SK-N-SH (cell line): ENCODE measurements around the gene VN1R4. TPM values are rescaled to one million over a fixed set of nuclear protein-coding genes. Genes with fewer than 3 reads are reported as not detected.
"Not testable (repeated sequence)": the region's sequence is repeated elsewhere in the genome, so short reads cannot be mapped to it uniquely, and the experiment has no call there.

Experiments
- CTCF ChIA-PET: fragments of 300-600, 350-600 bp; formaldehyde crosslinking; extraction: SDS; loops from one replicate; lab custom pipeline; 2021; lab: Yijun Ruan, JAX
- POLR2A ChIA-PET: fragments of 350-600 bp; sonication (Branson Sonifier 250); formaldehyde crosslinking; extraction: SDS; loops from one replicate; lab custom pipeline; 2020; ENCODE audit warnings: antibody characterized with exemption, inconsistent platforms; lab: Yijun Ruan, JAX
- DNase-seq: peaks from one replicate; pipeline ENCODE4 v3.0.0; 2012
- H2AFZ ChIP-seq: fragments of 200-600 bp; sonication (generic); 2 replicates; pipeline ENCODE4 v1.8.1; 2016; ENCODE audit warnings: antibody characterized with exemption, mild to moderate bottlenecking, low read depth
- H3F3A ChIP-seq: fragments of 200-600 bp; sonication (generic); replicated peaks from 2 replicates; pipeline ENCODE3; 2016; ENCODE audit warnings: antibody characterized with exemption, mild to moderate bottlenecking; ENCODE audit not compliant: insufficient read depth
- H3K27ac ChIP-seq, 2 experiments: fragments of 200-500 bp in 1 of 2; fragments of 200-600 bp in 1 of 2; sonication (Bioruptor generic) in 1 of 2; sonication (generic), shearing (Covaris generic) in 1 of 2; 2 replicates each; pipeline versions ENCODE4 v1.5.1 to v1.6.1; 2014 to 2016; ENCODE audit warnings: low read depth in 2 of 2, inconsistent platforms in 1 of 2, low read length in 1 of 2, mild to moderate bottlenecking in 1 of 2, mixed read lengths in 1 of 2
- H3K27me3 ChIP-seq: fragments of 200-600 bp; sonication (generic), shearing (Covaris generic); 2 replicates; pipeline ENCODE4 v1.6.1; 2016; ENCODE audit warnings: mixed run types; ENCODE audit not compliant: insufficient read depth
- H3K36me3 ChIP-seq, 2 experiments: fragments of 200-500 bp in 1 of 2; fragments of 200-600 bp in 1 of 2; sonication (Bioruptor generic) in 1 of 2; sonication (generic) in 1 of 2; replicated peaks in 1 of 2; 2 replicates each; pipeline versions ENCODE3 to v1.5.1; 2014 to 2016; ENCODE audit warnings: low read length in 1 of 2, mild to moderate bottlenecking in 1 of 2; ENCODE audit not compliant: insufficient read depth in 2 of 2, control insufficient read depth in 1 of 2
- H3K4me1 ChIP-seq, 2 experiments: fragments of 200-500 bp in 1 of 2; fragments of 200-600 bp in 1 of 2; sonication (Bioruptor generic) in 1 of 2; sonication (generic), shearing (Covaris generic) in 1 of 2; 2 replicates each; pipeline versions ENCODE4 v1.5.1 to v1.6.1; 2014 to 2016; ENCODE audit warnings: low read depth in 1 of 2, low read length in 1 of 2, mixed run types in 1 of 2; ENCODE audit not compliant: insufficient read depth in 2 of 2, control insufficient read depth in 1 of 2
- H3K4me2 ChIP-seq: fragments of 200-600 bp; sonication (generic), shearing (Covaris generic); 2 replicates; pipeline ENCODE4 v1.6.1; 2017; ENCODE audit warnings: mixed run types
- H3K4me3 ChIP-seq, 2 experiments: fragments of 200-500 bp in 1 of 2; fragments of 200-600 bp in 1 of 2; sonication (Bioruptor generic) in 1 of 2; sonication (generic), shearing (Covaris generic) in 1 of 2; 2 replicates each; pipeline versions ENCODE4 v1.5.1 to v1.8.1; 2014 to 2016; ENCODE audit warnings: low read depth in 2 of 2, inconsistent platforms in 1 of 2, low read length in 1 of 2, mild to moderate bottlenecking in 1 of 2, mixed read lengths in 1 of 2, moderate library complexity in 1 of 2
- H3K79me2 ChIP-seq: fragments of 200-600 bp; sonication (generic); 2 replicates; pipeline ENCODE4 v1.8.1; 2017; ENCODE audit warnings: mild to moderate bottlenecking; ENCODE audit not compliant: insufficient read depth
- H3K9ac ChIP-seq: fragments of 200-600 bp; sonication (generic); 2 replicates; pipeline ENCODE4 v1.6.1; 2017; ENCODE audit warnings: mixed run types
- H3K9me2 ChIP-seq: fragments of 200-600 bp; sonication (generic); 2 replicates; pipeline ENCODE4 v1.6.1; 2017; ENCODE audit warnings: mixed run types
- H3K9me3 ChIP-seq: fragments of 200-600 bp; sonication (generic); 2 replicates; pipeline ENCODE4 v1.6.1; 2017; ENCODE audit warnings: mixed run types, mild to moderate bottlenecking, moderate library complexity
- H4K20me1 ChIP-seq: fragments of 200-600 bp; sonication (generic); 2 replicates; pipeline ENCODE4 v1.6.1; 2017; ENCODE audit warnings: mild to moderate bottlenecking, mixed run types; ENCODE audit not compliant: insufficient read depth
- EP300 ChIP-seq, 2 experiments: IDR thresholded peaks; 2 replicates each; pipeline versions ENCODE4 v1.4.0 to v1.6.1; 2012; ENCODE audit warnings: borderline replicate concordance in 1 of 2, low read depth in 1 of 2, low read length in 1 of 2
- JUND ChIP-seq: IDR thresholded peaks from 2 replicates; pipeline ENCODE4 v1.4.0; 2012
- MEF2A ChIP-seq: IDR thresholded peaks from 2 replicates; pipeline ENCODE4 v1.4.0; 2012; ENCODE audit warnings: low read depth, borderline replicate concordance
- SMC3 ChIP-seq: IDR thresholded peaks from 2 replicates; pipeline ENCODE4 v1.6.1; 2012; ENCODE audit warnings: low read depth, low read length, improper control_type of control experiment
- TAF1 ChIP-seq: IDR thresholded peaks from 2 replicates; pipeline ENCODE4 v1.6.1; 2012; ENCODE audit warnings: low read depth, mild to moderate bottlenecking, low read length, moderate library complexity, borderline replicate concordance
- USF2 ChIP-seq: fragments of 150-350 bp; IDR thresholded peaks from 2 replicates; pipeline ENCODE4 v1.6.1; 2017; ENCODE audit warnings: antibody characterized with exemption, low read length, low read depth, borderline replicate concordance
- WGBS: methylation state at CpG from one replicate; pipeline ENCODE4 v1.1.6; 2017; ENCODE audit warnings: low lambda C conversion rate; 5-methylcytosine and 5-hydroxymethylcytosine counted together
- polyA plus RNA-seq, 3 experiments: library from polyadenylated mRNA; depleted of rRNA; stranded (reverse); fragments of >200 nt; gene quantifications; 2 replicates each; pipeline ENCODE4 v1.2.3, GENCODE V29; 2012
- TF ChIP-seq, protein P1 (sequence below): IDR thresholded peaks from 2 replicates; pipeline ENCODE4 v1.6.1; 2012; ENCODE audit warnings: mild to moderate bottlenecking, low read depth, low read length, moderate library complexity

VN1R4 gene
- polyA plus RNA-seq, 1 of the 3 experiments (the other 2 are of a cell fraction) = not detected

GRCh38 chr19:53237114-53237777, 30.3 kb downstream of the VN1R4 start (continued):
- TF ChIP-seq, protein P1, sequence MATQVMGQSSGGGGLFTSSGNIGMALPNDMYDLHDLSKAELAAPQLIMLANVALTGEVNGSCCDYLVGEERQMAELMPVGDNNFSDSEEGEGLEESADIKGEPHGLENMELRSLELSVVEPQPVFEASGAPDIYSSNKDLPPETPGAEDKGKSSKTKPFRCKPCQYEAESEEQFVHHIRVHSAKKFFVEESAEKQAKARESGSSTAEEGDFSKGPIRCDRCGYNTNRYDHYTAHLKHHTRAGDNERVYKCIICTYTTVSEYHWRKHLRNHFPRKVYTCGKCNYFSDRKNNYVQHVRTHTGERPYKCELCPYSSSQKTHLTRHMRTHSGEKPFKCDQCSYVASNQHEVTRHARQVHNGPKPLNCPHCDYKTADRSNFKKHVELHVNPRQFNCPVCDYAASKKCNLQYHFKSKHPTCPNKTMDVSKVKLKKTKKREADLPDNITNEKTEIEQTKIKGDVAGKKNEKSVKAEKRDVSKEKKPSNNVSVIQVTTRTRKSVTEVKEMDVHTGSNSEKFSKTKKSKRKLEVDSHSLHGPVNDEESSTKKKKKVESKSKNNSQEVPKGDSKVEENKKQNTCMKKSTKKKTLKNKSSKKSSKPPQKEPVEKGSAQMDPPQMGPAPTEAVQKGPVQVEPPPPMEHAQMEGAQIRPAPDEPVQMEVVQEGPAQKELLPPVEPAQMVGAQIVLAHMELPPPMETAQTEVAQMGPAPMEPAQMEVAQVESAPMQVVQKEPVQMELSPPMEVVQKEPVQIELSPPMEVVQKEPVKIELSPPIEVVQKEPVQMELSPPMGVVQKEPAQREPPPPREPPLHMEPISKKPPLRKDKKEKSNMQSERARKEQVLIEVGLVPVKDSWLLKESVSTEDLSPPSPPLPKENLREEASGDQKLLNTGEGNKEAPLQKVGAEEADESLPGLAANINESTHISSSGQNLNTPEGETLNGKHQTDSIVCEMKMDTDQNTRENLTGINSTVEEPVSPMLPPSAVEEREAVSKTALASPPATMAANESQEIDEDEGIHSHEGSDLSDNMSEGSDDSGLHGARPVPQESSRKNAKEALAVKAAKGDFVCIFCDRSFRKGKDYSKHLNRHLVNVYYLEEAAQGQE = no peak
- TF ChIP-seq SMC3 (no peak), USF2 (no peak)

DNA sequence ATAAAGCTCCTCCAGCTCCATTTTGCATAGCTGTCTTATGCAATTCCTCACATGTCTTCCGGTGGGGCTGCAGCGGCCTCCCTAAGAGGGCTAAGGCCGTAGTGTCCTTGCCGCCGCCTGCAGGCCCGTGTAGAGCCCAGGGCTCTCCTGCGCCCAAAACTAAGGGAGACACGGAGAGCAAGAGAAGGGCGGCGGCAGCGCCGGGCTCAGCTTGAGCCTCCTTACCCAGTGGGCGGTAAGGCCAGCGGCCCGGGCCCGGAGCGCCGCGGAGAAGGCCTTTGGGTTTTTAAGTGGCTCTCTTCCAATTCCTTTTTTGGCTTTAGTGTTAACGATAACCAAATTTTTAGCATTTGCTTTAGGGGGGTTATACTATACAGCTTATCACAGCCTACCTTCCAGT, 42.9 kb downstream of the VN1R4 start:
- Histone ChIP-seq H3K4me3 (no peak overlapping the region), H3K9ac (no peak overlapping the region), H3K27ac (no peak overlapping the region), H2AFZ (no peak overlapping the region), H3K9me3 (0 out of 2 replicates have a peak, but pooled peaks cover 12% of the 10 kb centered on the region), H3K9me2 (no peaks in the 10 kb centered on the region), H3F3A (no peaks in the 10 kb centered on the region), H3K36me3 (no peaks in the 10 kb centered on the region), H3K27me3 (no peaks in the 10 kb centered on the region), H3K4me2 (no peak overlapping the region), H4K20me1 (no peaks in the 10 kb centered on the region), H3K4me1 (no peaks in the 10 kb centered on the region), H3K79me2 (no peaks in the 10 kb centered on the region)
- 73% methylated on average over 14 of the region's 20 CpGs for WGBS
- POLR2A ChIA-PET = no interaction called here
- DNase-seq = no peak
- CTCF ChIA-PET = no interaction called here
- TF ChIP-seq MEF2A = no peak
- TF ChIP-seq JUND = no peak
- TF ChIP-seq TAF1 = no peak
- TF ChIP-seq EP300 (IDR thresholded peaks at IDR 0.05; ENCODE audit: borderline replicate concordance in 1 of 2, low read depth in 1 of 2, low read length in 1 of 2) = no peak

DNA sequence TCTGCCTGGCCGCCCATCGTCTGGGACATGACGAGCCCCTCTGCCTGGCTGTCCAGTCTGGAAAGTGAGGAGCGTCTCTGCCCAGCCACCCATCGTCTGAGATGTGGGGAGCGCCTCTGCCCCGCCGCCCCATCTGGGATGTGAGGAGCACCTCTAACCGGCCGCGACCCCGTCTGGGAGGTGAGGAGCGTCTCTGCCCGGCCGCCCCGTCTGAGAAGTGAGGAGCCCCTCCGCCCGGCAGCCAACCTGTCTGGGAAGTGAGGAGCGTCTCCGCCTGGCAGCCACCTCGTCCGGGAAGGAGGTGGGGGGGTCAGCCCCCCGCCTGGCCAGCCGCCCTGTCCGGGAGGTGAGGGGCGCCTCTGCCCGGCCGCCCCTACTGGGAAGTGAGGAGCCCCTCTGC, 44.8 kb downstream of the VN1R4 start:
- WGBS = 0% methylated on average over 1 of the region's 28 CpGs
- H3K27me3 ChIP-seq, H3K4me3 ChIP-seq, H3K4me2 ChIP-seq, H3K9me2 ChIP-seq, H2AFZ ChIP-seq, H3K27ac ChIP-seq, H3K36me3 ChIP-seq, H3K79me2 ChIP-seq, DNase-seq, H4K20me1 ChIP-seq, H3K4me1 ChIP-seq, CTCF ChIA-PET, H3K9ac ChIP-seq, POLR2A ChIA-PET, H3F3A ChIP-seq: not testable (repeated sequence)
- 0 out of 2 replicates have a peak, but pooled peaks cover 12% of the 10 kb centered on the region for H3K9me3 ChIP-seq

Other genes starting within 250 kb of the VN1R4 start
- gene ERVV-2, start 223.0 kb downstream of the VN1R4 start, polyA plus RNA-seq (2012; rRNA removed) = not detected in 2 replicates
- 10.1 and 12.3 TPM in 2 replicates for gene ZNF160, start 164.3 kb downstream of the VN1R4 start, polyA plus RNA-seq (2012; rRNA removed)
- gene ZNF415, start 134.8 kb downstream of the VN1R4 start, polyA plus RNA-seq (2012; rRNA removed) = 1.6 and 1.9 TPM in 2 replicates
- gene ZNF347, start 108.7 kb downstream of the VN1R4 start, polyA plus RNA-seq (2012; rRNA removed) = 2.2 and 2.6 TPM in 2 replicates
- 3.2 and 6.0 TPM in 2 replicates for gene ZNF665, start 74.4 kb downstream of the VN1R4 start, polyA plus RNA-seq (2012; rRNA removed)
- 6.8 and 10.7 TPM in 2 replicates for gene ZNF677, start 12.8 kb downstream of the VN1R4 start, polyA plus RNA-seq (2012; rRNA removed)
- gene VN1R2, start 9.4 kb downstream of the VN1R4 start, polyA plus RNA-seq (2012; rRNA removed) = not detected in 2 replicates
- 0.77 and 0.94 TPM in 2 replicates for gene ZNF845, start 66.0 kb upstream of the VN1R4 start, polyA plus RNA-seq (2012; rRNA removed)
- gene ZNF525, start 98.0 kb upstream of the VN1R4 start, polyA plus RNA-seq (2012; rRNA removed) = 2.5 and 3.9 TPM in 2 replicates
- 2.3 and 3.5 TPM in 2 replicates for gene ZNF765, start 127.4 kb upstream of the VN1R4 start, polyA plus RNA-seq (2012; rRNA removed)
- gene ZNF761, start 164.3 kb upstream of the VN1R4 start, polyA plus RNA-seq (2012; rRNA removed) = 5.9 and 8.5 TPM in 2 replicates
- 0.44 and 0.78 TPM in 2 replicates for gene ZNF813, start 200.0 kb upstream of the VN1R4 start, polyA plus RNA-seq (2012; rRNA removed)